Measurements from ENCODE around the gene PSMC1. TPM values are rescaled to one million over a fixed set of nuclear protein-coding genes. Genes with fewer than 3 reads are reported as not detected.

Gene PSMC1
- total and polyA plus RNA-seq, 10 of the 15 experiments (the other 5 are each of a cell fraction or from before 2014, with no cell fraction given), result 97.4 to 286 (median 209) TPM

DNA sequence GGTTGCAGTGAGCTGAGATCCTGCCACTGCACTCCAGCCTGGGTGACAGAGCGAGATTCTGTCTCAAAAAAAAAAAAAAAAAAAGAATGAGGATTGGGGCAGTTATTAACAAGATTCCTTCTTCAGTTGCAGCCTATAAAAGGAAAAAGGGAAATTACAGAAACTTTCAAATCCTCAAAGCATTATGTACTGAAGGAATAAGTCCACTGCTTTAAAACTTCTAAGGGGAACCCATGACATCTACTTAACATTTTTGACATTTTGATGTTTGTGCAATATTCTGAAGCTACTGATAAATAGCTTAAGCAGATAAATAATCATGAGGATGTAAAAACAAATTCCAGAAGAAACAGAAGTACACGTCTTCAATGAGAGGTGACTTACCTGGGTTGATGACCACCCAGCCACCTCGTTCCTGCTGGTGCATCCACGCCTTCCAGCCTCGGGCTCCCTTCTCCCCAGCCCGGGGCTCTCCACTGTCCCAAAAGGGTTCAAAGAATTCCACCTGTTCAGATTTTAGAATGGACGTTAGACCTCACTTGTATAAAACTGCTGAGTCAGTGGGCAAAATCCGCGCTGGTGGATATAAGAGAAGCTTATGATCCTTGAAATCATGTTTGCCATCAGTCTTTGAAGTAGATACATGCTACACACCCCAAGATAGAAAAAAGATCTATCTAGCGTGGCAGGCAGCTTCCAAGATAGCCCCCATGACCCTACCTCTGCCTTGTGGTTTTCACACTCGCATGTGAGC is 41.7 kb downstream of the PSMC1 start:
- Histone ChIP-seq H3K9ac (ENCODE audit: control insufficient read depth, insufficient read depth, low read length) (no peak overlapping the region), H3K4me2 (ENCODE audit: control insufficient read depth, insufficient read depth) (no peak overlapping the region), H4K20me1 (ENCODE audit: control insufficient read depth, insufficient read depth) (no peaks in the 10 kb centered on the region), H3K4me3 (no peak overlapping the region), H3K27me3 (replicated peaks in 1 of 2; ENCODE audit: control insufficient read depth in 2 of 2, insufficient read depth in 2 of 2, low read length in 1 of 2) (no peaks in the 10 kb centered on the region), H3K79me2 (ENCODE audit: control insufficient read depth, insufficient read depth, low read length) (no peaks in the 10 kb centered on the region), H3K4me1 (ENCODE audit: control insufficient read depth, insufficient read depth, low read length) (no peaks in the 10 kb centered on the region), H2AFZ (ENCODE audit: control insufficient read depth, low read depth, low read length) (no peak overlapping the region), H3K9me3 (replicated peaks; ENCODE audit: control insufficient read depth, insufficient read depth, low read length) (no peaks in the 10 kb centered on the region), H3K27ac (ENCODE audit: control insufficient read depth, insufficient read depth) (no peak overlapping the region), H3K36me3 (ENCODE audit: control insufficient read depth in 2 of 2, insufficient read depth in 2 of 2, low read length in 1 of 2) (peaks cover 0 to 14% of the 10 kb centered on the region in 2 experiments)
- WGBS (ENCODE audit: insufficient coverage, insufficient replicate concordance, low lambda C conversion rate, missing lambda C conversion rate), result 97% methylated on average over 11 of the region's 11 CpGs
- ChIA-PET POLR2A (interaction anchor here (0.7 kb wide), 1 partner anchor 522 kb away, joined by 4 read pairs; no protein-coding TSS in a partner anchor), SMC1A (ENCODE audit: uncharacterized antibody, unreplicated experiment) (interaction anchor here (0.7 kb wide), 1 partner anchor 1017 kb away, joined by 3 read pairs; no protein-coding TSS in a partner anchor), RAD21 (ENCODE audit: unreplicated experiment) (interaction anchor here (0.9 kb wide), 1 partner anchor 9 kb away, joined by 3 read pairs; no protein-coding TSS in a partner anchor), CTCF (interaction anchor here (0.7 to 1.2 kb wide), 2 partner anchors 9 to 895 kb away, joined by 3 read pairs; no protein-coding TSS in a partner anchor)
- in situ Hi-C loops (cut with MboI) (no loop called here), intact Hi-C loops (cut with micrococcal nuclease; ENCODE audit: unreplicated experiment) (no loop called here)
- TF ChIP-seq SUZ12 (IDR thresholded peaks at IDR 0.05; ENCODE audit: unreplicated experiment) (no peak), KLF5 (IDR thresholded peaks at IDR 0.05; ENCODE audit: partially characterized antibody) (no peak), TCF12 (IDR thresholded peaks at IDR 0.05; ENCODE audit: low read depth, low read length) (no peak), IRF4 (IDR thresholded peaks at IDR 0.05; ENCODE audit: low read depth, low read length) (no peak), MEF2A (IDR thresholded peaks at IDR 0.05; ENCODE audit: insufficient read depth, low read depth, low read length) (no peak), BHLHE40 (IDR thresholded peaks at IDR 0.05; ENCODE audit: borderline replicate concordance in 1 of 2, low read depth in 2 of 2, low read length in 1 of 2) (no peak), SMC3 (IDR thresholded peaks at IDR 0.05; ENCODE audit: borderline replicate concordance, low read length) (no peak), TARDBP (IDR thresholded peaks at IDR 0.05; ENCODE audit: borderline replicate concordance) (no peak), ZNF24 (IDR thresholded peaks at IDR 0.05) (no peak), YY1 (IDR thresholded peaks at IDR 0.05; ENCODE audit: low read depth, low read length) (no peak)
- TF ChIP-seq, protein P1, sequence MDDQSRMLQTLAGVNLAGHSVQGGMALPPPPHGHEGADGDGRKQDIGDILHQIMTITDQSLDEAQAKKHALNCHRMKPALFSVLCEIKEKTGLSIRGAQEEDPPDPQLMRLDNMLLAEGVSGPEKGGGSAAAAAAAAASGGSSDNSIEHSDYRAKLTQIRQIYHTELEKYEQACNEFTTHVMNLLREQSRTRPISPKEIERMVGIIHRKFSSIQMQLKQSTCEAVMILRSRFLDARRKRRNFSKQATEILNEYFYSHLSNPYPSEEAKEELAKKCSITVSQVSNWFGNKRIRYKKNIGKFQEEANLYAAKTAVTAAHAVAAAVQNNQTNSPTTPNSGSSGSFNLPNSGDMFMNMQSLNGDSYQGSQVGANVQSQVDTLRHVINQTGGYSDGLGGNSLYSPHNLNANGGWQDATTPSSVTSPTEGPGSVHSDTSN (IDR thresholded peaks at IDR 0.05; ENCODE audit: insufficient replicate concordance, low read depth, low read length), result no peak
- TF ChIP-seq, protein P2, sequence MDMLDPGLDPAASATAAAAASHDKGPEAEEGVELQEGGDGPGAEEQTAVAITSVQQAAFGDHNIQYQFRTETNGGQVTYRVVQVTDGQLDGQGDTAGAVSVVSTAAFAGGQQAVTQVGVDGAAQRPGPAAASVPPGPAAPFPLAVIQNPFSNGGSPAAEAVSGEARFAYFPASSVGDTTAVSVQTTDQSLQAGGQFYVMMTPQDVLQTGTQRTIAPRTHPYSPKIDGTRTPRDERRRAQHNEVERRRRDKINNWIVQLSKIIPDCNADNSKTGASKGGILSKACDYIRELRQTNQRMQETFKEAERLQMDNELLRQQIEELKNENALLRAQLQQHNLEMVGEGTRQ (IDR thresholded peaks at IDR 0.05; ENCODE audit: borderline replicate concordance, low read depth, low read length), result no peak
- TF ChIP-seq, protein P3, sequence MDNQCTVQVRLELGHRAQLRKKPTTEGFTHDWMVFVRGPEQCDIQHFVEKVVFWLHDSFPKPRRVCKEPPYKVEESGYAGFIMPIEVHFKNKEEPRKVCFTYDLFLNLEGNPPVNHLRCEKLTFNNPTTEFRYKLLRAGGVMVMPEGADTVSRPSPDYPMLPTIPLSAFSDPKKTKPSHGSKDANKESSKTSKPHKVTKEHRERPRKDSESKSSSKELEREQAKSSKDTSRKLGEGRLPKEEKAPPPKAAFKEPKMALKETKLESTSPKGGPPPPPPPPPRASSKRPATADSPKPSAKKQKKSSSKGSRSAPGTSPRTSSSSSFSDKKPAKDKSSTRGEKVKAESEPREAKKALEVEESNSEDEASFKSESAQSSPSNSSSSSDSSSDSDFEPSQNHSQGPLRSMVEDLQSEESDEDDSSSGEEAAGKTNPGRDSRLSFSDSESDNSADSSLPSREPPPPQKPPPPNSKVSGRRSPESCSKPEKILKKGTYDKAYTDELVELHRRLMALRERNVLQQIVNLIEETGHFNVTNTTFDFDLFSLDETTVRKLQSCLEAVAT (IDR thresholded peaks at IDR 0.05), result no peak
- TF ChIP-seq, protein P4, sequence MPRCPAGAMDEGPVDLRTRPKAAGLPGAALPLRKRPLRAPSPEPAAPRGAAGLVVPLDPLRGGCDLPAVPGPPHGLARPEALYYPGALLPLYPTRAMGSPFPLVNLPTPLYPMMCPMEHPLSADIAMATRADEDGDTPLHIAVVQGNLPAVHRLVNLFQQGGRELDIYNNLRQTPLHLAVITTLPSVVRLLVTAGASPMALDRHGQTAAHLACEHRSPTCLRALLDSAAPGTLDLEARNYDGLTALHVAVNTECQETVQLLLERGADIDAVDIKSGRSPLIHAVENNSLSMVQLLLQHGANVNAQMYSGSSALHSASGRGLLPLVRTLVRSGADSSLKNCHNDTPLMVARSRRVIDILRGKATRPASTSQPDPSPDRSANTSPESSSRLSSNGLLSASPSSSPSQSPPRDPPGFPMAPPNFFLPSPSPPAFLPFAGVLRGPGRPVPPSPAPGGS (IDR thresholded peaks at IDR 0.05; ENCODE audit: borderline replicate concordance, insufficient read depth, low read depth, low read length, poor library complexity, severe bottlenecking), result no peak
- DNase-seq (ENCODE audit: low read depth, low spot score) (no peak), ATAC-seq (no peak), FAIRE-seq (no peak)
- no TSS peak for BruUV-seq (replicated peaks)
